ENCODE results near the gene UPK2. TPM values are rescaled to one million over a fixed set of nuclear protein-coding genes. Genes with fewer than 3 reads are reported as not detected.

The UPK2 gene
- total RNA-seq, 4 donors from 2014 or later: not detected

GRCh38 chr11:118921121-118921928 lies 34.8 kb upstream of the UPK2 start:
- no peak for TF ChIP-seq CTCF (IDR thresholded peaks at IDR 0.05; ENCODE audit: low read depth)

- no peak for TF ChIP-seq CTCF (IDR thresholded peaks at IDR 0.05; ENCODE audit: low read depth)
These were observed 34.0 kb upstream of the UPK2 start for GRCh38 chr11:118921929-118922744.

DNA sequence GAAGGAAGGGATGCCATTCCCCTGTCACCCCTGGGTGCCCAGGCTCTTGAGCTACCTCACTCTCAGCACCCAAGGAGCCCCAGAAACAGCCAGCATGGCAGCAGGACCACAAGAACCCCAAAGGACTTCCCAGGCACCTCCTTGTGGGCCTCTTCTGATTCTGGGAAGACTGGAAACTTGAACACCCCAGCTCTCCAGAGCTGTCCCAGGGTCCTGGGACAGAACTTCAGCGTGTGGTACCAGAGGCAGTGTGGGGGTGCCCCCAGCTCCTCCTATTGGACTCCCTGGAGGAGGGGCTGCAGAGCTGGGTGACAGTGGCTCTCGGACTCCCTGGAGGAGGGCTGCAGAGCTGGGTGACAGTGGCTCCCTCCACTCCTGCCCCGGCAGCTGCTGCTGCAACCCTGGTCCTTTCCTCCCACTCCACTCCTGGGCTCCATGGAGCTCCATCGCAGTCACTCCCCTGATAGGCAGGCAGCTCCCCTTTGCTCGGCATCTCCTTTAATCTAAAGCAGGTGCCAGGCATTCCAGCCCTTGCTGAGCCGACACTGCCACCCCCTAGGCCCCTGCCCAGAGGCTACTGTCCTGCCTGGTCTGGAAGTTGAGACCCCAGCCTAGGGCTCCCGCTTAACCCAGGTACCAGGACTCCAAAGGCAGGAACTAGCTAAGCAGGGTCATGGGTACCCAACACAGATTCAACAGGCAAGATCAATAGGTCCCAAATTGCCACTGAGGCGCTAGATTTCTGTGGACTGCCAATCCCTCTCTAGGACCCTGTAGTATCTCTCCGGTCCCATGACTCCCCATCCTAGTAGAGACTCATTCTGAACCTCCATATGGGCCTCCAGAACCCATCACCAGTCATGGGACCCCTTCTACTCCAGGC lies 33.1 kb upstream of the UPK2 start:
- TF ChIP-seq CTCF (IDR thresholded peaks at IDR 0.05; ENCODE audit: low read depth): no peak

DNA sequence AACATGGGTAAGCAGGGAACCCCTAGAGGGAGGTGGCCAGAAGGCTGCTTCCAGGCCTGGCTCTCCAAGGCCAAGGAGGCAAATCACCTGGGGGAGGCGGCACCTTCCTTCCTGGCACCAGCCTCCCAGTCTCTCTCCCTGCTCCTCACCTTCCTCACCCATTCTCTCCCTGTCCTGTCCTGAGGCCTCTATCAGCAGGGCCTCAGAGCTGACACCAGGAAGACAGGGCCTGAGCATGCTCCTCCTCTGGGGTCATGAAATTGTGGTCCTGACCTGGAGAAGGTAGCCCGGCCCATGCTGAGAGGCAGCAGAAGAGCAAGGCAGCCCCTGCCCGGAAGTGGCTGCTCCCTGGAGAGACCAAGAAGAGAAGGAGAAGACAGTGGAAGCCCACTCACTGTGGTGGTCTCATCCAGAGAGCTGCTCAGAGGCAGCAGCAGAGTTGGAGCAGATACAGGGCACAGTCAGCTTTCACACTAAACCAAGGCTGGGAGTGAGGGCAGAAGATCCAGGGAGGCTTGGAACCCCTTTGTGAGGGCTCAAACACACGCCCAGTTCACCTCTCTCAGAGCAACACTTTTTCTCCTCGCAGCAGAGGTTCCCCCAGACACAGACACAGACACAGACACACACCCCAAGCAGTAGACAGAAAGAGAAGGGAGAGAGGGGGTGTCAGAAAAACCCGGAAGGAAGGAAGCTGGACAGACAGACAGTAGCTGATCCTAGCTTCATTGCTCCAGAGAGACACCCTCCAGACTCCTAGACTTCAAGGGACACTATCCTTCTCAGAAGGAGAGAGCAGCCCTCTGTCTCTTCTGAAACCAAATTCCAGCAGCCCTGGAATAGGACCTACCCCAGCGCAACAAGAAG lies 32.1 kb upstream of the UPK2 start:
- no peak for TF ChIP-seq CTCF (IDR thresholded peaks at IDR 0.05; ENCODE audit: low read depth)

GRCh38 chr11:118924591-118925585 lies 31.2 kb upstream of the UPK2 start:
- TF ChIP-seq CTCF (IDR thresholded peaks at IDR 0.05; ENCODE audit: low read depth): no peak
